ENCODE results near the gene ATP5PO.

DNA sequence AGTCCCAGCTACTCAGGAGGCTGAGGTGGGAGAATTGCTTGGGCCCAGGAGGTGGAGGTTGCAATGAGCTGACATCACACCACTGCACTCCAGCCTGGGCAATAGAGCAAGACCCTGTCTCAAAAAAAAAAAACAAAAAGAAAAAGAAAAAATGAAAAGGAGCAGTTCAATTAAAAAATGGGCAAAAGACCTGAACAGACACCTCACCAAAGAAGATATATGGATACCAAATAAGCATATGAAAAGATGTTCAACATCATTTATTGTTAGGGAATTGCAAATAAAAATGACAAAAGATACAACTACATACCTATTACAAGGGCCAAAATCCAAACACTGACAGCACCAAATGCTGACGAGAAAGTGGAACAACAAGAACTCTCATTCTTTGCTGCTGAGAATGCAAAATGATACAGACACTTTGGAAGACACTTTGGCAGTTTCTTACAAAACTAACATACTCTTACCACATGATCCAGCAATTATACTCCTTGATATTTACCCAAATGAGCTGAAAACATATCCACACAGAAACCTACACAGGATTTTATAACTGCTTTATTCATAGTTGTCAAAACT lies 28.7 kb upstream of the ATP5PO start:
- no peak for TF ChIP-seq POLR2A (IDR thresholded peaks at IDR 0.05)
- TF ChIP-seq, protein P1, sequence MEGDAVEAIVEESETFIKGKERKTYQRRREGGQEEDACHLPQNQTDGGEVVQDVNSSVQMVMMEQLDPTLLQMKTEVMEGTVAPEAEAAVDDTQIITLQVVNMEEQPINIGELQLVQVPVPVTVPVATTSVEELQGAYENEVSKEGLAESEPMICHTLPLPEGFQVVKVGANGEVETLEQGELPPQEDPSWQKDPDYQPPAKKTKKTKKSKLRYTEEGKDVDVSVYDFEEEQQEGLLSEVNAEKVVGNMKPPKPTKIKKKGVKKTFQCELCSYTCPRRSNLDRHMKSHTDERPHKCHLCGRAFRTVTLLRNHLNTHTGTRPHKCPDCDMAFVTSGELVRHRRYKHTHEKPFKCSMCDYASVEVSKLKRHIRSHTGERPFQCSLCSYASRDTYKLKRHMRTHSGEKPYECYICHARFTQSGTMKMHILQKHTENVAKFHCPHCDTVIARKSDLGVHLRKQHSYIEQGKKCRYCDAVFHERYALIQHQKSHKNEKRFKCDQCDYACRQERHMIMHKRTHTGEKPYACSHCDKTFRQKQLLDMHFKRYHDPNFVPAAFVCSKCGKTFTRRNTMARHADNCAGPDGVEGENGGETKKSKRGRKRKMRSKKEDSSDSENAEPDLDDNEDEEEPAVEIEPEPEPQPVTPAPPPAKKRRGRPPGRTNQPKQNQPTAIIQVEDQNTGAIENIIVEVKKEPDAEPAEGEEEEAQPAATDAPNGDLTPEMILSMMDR (IDR thresholded peaks at IDR 0.05) = no peak
